GM12892 (cell line): ENCODE data around the gene CDH13.

ENCODE experiments used
- DNase-seq: peaks from one replicate; pipeline ENCODE4 v3.0.0; 2011; ENCODE audit not compliant: insufficient read length
- FAIRE-seq: peaks from 2 replicates; lab custom pipeline; 2011; peaks lifted over from hg19 to GRCh38; lab: Jason Lieb, UNC
- POLR2A ChIP-seq: IDR thresholded peaks from 2 replicates; pipeline ENCODE4 v1.6.1; 2011; ENCODE audit warnings: low read depth, low read length, control low read depth
- POLR2AphosphoS5 ChIP-seq: IDR thresholded peaks from 2 replicates; pipeline ENCODE4 v1.6.1; 2011; ENCODE audit warnings: low read depth, low read length, control low read depth
- TAF1 ChIP-seq: IDR thresholded peaks from 2 replicates; pipeline ENCODE4 v1.6.1; 2011; ENCODE audit warnings: low read depth, mild to moderate bottlenecking, control low read depth, low read length, borderline replicate concordance

Gene CDH13

DNA sequence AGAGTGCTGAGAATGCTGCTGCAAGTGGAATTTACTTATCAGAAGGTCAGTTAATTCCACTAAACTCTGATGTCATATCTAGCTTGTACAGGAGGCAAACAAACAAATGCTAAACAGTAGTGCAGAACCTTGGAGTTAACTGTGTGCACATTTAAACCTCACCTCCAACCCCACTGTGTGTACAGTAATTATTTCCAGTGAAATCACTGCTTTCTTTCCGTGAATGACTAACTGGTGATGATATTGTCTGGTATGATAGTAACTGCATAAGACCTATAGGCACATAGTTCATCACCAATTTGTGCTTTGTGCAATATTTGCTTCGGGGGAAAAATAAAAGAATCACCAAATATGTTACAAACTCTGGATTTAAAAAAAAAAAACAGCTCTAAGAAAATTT is 688.5 kb downstream of the CDH13 start:
- no peak for FAIRE-seq
- no peak for TF ChIP-seq TAF1
- no peak for TF ChIP-seq POLR2AphosphoS5
- TF ChIP-seq POLR2A: no peak
- DNase-seq: no peak

DNA sequence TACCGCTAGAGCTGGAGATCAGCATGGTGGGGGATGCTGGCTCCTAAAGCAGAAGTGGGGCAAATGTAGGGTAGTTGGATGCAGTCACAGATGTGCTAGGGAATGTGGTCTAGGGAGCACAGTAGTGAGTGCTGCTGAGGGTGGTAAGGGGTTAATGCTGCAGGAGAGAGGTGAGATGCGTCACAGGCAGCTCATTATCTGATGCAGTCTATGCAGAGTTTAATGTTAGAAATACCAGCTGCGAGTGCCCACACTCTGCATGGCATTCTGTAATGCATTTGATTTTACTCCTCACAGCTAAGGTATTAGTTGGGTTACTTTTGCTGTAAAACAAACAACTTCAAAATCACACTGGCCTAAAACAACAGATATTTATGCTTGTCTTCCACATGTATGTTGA is 689.7 kb downstream of the CDH13 start:
- TF ChIP-seq TAF1 (no peak), POLR2A (no peak), POLR2AphosphoS5 (no peak)

DNA sequence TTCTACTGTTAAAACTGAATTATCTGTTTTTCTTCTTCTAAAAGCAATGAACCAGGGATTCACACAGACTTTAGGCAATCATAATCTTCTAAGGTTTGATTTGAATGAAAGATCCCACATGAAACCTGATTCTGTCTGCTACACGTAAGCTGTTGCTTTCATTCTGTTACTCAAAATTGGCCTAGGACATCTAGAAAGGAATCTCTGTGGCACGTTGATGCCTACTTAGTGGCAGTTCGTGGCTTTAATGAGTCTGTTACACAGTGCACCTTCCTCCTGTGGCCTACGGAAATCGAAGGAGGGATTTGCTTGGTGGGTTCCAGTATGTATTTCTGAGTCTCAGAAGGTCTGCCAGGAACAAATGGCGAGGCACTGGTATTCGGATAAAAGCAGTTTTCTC is 691.6 kb downstream of the CDH13 start:
- TF ChIP-seq TAF1: no peak
- TF ChIP-seq POLR2A: no peak
- no peak for TF ChIP-seq POLR2AphosphoS5
- no peak for FAIRE-seq
- DNase-seq: no peak

More for the DNA sequence above, 689.7 kb downstream of the CDH13 start:
- FAIRE-seq (no peak), DNase-seq (no peak)

DNA sequence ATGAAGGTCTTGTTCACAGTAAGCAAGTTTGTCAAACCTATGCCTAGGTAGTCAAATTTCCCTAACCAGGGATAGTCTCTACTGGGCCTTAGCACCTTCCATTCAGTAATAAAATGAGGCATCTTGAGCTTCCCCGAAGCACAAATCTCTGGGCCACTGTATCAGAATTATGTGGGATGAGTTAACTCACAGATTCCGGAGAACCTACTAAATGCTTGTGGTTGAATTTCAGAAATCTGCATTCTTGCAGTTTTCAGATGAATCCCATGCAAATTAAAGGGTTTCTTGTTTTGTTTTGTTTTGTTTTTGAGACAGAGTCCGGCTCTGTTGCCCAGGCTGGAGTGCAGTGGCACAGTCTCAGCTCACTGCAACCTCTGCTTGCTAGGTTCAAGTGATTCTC is 702.2 kb downstream of the CDH13 start:
- TF ChIP-seq POLR2A (no peak), POLR2AphosphoS5 (no peak), TAF1 (no peak)
- DNase-seq (no peak), FAIRE-seq (no peak)

DNA sequence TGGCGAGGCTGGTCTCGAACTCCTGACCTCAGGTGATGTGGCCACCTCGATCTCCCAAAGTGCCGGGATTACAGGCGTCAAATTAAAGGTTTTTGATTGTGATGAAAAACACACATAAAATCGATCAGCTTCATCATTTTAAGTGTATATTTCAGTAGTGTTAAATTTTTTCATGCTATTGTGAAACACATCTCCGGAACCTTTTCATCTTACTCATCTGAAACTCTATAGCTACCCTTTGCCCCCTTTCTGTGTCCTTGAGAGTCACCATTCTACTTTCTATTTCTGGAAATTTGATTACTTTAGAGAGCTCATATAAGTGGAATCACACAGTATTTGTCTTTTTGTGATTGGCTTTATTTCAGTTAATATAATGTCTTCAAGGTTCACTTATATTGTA is 702.7 kb downstream of the CDH13 start:
- no peak for FAIRE-seq
- no peak for DNase-seq
- TF ChIP-seq TAF1 (no peak), POLR2A (no peak), POLR2AphosphoS5 (no peak)

DNA sequence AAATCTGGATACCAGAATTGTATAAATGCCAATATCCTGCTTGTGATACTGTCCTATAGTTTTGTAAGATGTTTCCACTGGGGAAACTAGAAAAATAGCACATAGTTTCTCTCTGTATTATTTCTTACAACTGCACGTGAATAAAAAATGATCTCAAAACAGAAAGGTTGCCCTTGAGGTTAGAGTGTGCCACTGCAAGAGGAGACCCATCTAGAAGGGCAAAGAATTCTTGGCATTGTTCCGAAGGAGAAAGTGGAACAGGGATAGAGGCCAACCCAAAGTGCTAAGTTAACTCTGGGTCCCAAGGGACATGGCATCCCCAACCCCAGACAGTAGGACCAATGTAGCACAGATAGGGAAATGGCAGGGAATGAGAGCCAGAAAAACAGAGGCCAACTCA is 703.5 kb downstream of the CDH13 start:
- no peak for FAIRE-seq
- no peak for TF ChIP-seq POLR2AphosphoS5
- no peak for TF ChIP-seq TAF1
- TF ChIP-seq POLR2A: no peak
- no peak for DNase-seq

DNA sequence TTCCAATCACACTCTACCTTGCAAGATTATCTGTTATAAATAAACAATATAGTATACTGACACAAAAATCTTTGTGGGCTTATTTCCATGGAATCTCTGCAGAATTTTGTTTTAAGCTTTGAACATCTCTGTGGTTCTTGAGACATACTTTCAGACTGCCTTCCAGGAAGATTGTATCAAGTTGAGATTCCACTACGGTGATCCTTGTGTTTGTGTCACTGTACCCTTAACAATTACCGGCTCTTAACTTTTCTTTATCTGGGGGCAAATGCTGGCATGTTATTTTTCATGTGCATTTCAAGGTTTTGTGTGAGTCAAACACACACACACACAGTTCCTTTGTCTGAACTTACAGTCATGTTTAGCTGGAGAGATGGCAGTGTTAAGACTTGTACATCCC is 708.3 kb downstream of the CDH13 start:
- FAIRE-seq: no peak
- TF ChIP-seq POLR2AphosphoS5: no peak
- TF ChIP-seq TAF1: no peak
- DNase-seq: no peak

DNA sequence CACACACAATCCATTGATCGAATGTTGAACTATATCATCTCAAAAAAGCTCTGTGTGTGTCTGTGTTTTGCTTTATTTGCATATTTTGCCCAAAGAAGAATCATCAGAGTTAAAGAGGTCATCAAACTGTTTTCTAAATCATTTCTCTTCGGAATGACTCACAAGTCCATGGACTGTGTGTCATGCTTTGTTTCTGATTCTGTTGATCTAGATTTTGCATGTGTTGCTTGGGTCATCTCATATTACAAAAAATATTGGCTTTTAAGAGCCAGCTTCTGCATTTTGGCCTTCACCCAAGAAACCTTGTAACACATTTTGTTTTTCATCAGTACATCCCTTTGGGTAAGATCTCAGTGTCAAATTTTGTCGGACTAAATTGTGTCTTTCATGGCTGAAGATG is 709.8 kb downstream of the CDH13 start:
- DNase-seq (no peak), FAIRE-seq (no peak)
- TF ChIP-seq TAF1 (no peak), POLR2AphosphoS5 (no peak), POLR2A (no peak)

DNA sequence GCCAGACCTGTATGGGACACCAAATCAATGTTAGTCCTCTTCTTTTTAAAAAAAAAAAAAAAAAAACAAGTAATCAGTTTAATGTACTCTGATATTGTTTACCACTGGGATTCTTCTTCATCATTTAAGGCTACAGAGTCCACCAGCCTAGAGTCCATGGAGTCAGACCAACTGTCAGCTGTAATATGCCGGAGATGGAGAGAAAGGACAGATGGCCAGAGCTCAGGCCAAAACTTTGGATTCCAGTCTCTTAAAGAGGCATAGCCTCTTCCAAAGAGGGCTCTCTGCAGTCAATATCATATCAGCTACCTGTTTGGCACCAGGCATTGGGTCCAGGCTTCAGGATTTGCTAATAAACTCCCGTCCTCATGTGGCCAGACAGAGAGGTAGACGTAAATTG is 711.4 kb downstream of the CDH13 start:
- TF ChIP-seq TAF1: no peak
- FAIRE-seq: no peak

DNA sequence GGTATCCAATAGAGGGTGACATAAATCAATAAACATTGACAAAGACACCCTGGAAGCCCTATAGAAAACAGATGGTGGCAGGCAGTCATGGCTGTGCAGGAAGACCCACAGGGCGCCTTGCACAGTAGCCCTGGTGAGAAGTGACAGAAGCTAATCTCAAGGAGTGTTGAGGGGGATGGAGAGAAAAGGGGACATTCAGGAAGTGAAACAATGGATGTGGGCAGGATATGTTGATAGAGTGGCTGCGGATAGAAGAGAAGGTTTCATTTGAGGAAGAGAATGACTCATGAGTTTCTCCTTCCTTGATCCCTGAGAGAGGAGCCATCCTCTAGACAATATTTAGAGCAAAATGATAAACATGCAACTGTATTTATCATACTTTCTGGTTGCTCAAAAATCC is 712.2 kb downstream of the CDH13 start:
- DNase-seq: no peak
- no peak for FAIRE-seq
- TF ChIP-seq POLR2AphosphoS5 (no peak), POLR2A (no peak), TAF1 (no peak)

More for the DNA sequence above, 711.4 kb downstream of the CDH13 start:
- no peak for DNase-seq

DNA sequence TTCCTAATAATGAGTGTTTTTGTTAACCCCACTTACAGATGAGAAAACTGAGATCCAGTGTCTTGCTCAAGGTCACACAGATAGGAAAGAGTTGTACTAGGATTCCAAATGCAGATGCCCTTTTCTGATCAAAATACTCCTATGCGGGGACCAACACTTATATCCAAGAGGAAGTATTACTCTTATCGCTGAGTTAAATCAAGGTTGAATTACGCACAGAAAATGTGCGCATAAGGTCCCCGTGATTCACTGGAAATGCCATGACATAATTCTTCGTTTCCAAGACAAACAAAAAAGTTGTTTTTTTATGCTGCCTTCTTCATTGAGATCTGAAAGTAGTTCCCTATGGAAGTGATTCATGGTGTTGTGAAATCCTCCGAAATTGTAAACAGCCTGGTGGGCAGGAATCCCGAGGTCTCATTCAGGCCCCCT is 717.2 kb downstream of the CDH13 start:
- no peak for TF ChIP-seq TAF1
- TF ChIP-seq POLR2AphosphoS5: no peak
- TF ChIP-seq POLR2A: no peak
- no peak for DNase-seq
- no peak for FAIRE-seq

DNA sequence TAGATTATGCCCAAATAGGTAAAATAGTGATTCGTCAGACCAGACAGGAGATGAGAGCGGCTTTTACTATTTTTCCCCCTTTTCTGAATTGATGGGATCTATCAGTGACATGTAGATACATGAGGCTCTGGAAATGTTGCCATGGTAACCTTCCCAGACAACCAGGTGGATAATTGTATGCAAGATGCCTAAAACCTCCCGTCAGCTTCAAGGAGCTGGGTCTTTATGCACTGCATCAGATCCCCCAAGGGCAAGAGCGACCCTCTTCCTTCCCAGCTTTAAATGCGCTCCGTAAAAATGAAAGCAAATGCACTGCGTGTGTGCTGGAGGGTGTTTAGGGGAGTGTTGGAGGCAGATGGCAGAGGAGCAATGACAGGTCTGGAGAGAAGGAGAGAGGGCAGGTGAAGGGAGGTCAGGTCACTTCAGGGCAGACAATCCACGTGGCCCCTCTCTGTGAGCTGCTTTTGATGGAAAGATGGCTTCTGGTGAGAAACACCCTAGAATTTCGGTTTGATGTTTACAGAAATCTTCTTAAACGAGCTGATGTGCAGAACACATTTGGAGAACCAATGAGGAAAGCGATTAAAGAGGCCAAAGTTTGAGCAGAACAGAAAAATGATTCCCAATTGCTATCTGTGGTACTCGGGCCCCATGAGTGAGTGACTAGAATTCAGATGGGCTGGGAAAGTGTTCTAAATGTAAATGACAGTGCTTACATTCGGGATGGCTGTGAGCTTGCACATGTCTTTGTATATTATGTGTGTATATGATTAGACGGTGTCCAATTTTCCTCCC is 719.3 kb downstream of the CDH13 start:
- TF ChIP-seq TAF1 (no peak), POLR2AphosphoS5 (no peak), POLR2A (no peak)
- no peak for FAIRE-seq
- DNase-seq: no peak

DNA sequence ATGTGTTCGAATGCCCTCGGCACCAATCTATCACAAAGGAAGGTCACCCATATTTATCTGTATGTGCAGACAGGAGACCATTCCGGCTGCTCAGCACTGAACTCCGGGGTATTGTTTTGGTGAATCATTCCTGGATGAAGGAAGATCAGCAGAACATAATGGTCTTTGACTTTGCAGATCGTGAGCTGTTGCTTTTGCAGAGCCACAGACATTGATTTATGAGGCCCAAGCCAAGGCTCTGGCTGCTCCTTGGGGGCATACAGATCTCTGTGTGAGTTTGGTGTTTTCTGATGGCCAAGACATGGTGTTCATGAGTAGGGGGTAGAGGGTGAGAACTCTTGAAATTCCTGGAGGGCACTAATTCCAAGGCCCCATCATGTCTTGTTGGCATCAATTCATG is 722.2 kb downstream of the CDH13 start:
- FAIRE-seq (no peak), DNase-seq (no peak)
- TF ChIP-seq POLR2A: no peak
- no peak for TF ChIP-seq TAF1
- TF ChIP-seq POLR2AphosphoS5: no peak

DNA sequence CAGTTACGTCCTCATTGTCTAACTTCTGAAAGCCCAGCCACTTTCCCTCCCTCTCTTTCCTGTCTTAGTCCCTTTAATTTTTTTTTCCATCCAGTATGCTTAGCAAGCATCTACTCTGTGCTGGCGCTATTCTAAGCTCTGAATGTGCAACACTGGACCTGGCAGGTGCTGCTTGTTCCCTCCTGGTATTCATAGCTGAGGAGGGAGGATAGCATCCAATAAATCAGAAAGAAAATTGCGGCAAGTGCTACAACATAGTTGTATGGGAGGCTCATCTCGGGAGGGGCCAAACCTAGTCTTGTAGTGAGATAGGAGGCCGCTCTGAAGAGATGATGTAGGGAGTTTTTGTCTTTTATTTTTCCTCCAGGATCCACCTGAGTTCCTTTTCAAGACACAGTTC is 723.7 kb downstream of the CDH13 start:
- no peak for FAIRE-seq
- TF ChIP-seq POLR2AphosphoS5: no peak
- no peak for TF ChIP-seq POLR2A
- TF ChIP-seq TAF1: no peak
- DNase-seq: no peak
